Right ventricle myocardium inferior (tissue), 1 donor: ENCODE measurements around the gene PCSK2. TPM values are rescaled to one million over a fixed set of nuclear protein-coding genes. Genes with fewer than 3 reads are reported as not detected.

Experiments used
- ATAC-seq: fragments of 200-7000 bp; cut with Tn5 transposase; one replicate; pipeline ENCODE4 v1.9.1; 2020; ENCODE audit warnings: mild to moderate bottlenecking, moderate library complexity
- DNase-seq: peaks from one replicate; pipeline ENCODE4 v3.0.0; 2021; ENCODE audit errors: missing footprints
- intact Hi-C: fragments of 100-400 bp; cut with DNase I; formaldehyde crosslinking; loops from one replicate; pipeline ENCODE4 v1.11.0; 2022
- total RNA-seq: library from RNA; stranded (reverse); fragmentation: NEBNext Ultra II Directional; extraction: Animal tissue kit (Norgen Biotek cat#: 25700); gene quantifications from one replicate; pipeline ENCODE4 v1.2.1, GENCODE V29; 2021
- donor health status: DM: no; HTN: yes; CAD: no; lungs with severe emphysema.

Gene PCSK2
- total RNA-seq, 1 donor from 2014 or later = 1.3 TPM

DNA sequence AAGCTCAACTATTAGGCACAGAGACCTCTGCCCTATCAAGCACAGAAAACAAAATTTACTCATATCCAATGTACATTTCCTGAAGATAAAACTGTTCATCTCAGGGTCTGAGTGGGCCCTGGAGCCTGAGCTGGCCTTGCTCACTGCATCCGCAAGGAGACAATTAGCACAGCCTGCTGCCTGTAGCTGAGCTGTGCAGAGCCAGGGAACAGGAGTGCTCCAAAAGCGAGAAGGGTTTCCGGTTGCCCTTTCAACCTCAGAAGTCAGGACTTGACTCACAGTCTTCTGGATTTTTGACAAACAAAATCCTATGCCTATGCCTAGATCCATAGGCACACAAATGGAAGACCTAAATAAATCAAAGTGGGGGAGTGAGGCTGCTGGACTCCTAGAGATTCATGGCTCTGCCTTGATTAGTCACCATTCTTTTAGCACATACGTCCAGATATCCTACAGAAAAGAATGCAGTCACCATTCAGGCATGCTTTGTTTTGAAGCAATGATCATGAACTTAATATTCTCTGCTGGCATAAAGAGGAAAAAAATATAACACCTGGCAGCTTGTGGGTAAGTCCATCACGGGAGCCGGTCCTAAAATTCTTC lies 230.8 kb downstream of the PCSK2 start:
- no peak for ATAC-seq
- no peak for DNase-seq
- intact Hi-C loops = no loop called here

DNA sequence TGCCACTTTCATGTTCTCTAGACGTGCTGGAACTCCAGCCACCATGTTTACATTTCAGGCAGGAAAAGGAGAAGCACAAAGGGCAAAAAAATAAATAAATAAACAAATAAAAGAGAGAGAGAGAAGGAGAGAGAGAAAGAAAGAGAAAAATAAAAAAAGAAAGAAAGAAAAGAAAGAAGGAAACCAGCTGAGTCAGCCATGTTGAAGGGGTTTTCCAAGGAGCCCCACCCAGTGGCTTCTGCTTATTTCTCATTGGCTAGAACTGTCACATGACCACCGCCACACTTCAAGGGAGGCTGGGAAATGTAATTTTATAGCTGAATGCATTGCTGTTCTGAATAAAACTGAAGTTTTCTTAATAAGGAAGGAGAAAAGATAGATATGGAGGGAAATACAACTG lies 233.3 kb downstream of the PCSK2 start:
- ATAC-seq (no peak), DNase-seq (no peak)
- intact Hi-C loops = no loop called here

DNA sequence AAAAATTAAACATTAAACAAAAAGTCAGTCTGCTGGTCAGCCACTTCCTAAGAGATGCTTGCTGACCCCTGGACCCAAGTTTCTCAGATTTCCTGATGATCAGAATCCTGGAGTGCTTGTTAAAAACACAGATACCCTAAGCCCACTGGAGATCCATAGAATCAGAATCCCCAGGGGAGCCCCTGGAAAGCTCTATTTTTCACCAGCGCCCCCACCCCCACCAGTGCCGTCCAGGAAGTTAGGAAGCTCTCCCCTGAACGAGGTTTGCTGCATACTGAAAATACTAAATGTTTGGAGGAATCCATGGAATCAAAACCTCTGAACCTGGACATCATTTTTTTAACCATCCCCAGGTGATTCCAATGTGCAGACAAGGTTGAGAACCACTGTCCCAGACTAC lies 235.1 kb downstream of the PCSK2 start:
- DNase-seq (no peak), ATAC-seq (no peak)
- intact Hi-C loops = no loop called here

DNA sequence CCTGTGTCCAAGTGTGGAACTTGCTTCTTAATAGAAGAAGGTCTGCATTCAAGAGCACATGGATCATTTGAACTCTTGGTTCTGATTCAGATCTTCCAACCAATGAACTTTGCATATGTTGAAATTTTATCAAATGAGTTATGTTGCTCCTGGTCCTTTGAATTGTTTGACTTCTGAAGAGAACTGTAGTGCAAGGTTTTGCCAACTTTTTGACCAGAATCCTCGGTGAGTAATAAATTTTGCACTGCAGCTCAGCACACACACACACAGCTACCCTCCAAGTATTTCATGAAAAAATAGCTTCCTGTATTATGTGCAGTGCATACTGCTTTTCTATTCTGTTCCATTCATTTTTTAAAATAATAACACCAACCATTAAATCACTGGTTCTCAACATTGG lies 236.9 kb downstream of the PCSK2 start:
- intact Hi-C loops = no loop called here
- ATAC-seq (no peak), DNase-seq (no peak)

DNA sequence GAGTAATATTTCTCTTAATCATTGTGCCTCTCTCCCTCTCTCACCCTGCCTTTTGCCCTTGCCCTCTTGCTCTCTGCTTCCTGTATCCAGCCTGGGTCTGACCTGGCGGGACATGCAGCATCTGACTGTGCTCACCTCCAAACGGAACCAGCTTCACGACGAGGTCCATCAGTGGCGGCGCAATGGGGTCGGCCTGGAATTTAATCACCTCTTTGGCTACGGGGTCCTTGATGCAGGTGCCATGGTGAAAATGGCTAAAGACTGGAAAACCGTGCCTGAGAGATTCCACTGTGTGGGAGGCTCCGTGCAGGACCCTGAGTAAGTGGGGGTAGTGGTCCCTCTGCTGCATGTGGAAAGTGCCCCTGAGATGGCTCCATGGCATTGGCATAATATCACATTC lies 238.4 kb downstream of the PCSK2 start:
- DNase-seq (no peak), ATAC-seq (no peak)
- intact Hi-C loops = no loop called here

DNA sequence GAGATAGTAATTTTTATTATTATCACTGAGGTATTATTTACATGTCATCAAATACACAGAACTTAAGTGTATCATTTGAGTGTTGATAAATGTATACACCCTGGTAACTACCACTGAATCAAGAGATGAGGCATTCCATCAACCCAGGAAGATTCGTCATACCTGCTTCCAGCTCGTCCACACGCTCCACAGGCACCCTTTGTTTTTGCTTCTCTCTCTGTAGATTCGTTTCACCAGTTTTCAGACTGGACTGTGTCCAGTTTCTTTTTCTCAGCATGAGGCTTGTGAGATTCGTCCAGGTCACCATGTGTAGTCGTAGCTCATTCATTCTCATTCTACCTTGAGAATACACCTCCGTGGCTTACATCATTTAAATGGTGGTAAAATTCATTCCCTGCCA lies 239.8 kb downstream of the PCSK2 start:
- DNase-seq (no peak), ATAC-seq (no peak)
- intact Hi-C loops = no loop called here

DNA sequence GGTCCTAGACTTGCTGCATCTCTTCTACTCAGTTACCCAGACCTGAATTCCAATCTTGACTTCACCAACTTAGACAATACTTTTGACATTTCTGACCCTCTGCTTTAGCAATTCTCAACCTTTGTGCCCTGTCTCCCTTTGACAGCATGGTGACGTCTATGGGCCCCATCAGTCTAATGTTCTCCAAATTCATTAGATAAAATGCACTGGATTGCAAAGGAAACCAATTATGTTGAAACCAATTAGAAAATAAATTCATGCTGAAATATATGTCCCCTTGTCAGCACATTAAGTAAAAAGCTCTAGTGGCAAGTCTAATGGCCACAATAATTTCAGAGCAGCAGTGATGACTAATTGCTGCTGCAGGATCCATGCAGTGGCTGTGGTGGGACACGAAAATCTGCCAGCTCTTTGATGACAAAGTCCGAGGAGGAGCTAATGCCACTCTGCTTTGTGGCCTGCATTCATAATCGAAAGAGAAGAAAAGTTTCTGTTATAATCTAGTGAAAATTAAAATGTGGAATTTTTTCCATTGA lies 240.3 kb downstream of the PCSK2 start:
- intact Hi-C loops = no loop called here
- no peak for ATAC-seq
- DNase-seq = no peak

DNA sequence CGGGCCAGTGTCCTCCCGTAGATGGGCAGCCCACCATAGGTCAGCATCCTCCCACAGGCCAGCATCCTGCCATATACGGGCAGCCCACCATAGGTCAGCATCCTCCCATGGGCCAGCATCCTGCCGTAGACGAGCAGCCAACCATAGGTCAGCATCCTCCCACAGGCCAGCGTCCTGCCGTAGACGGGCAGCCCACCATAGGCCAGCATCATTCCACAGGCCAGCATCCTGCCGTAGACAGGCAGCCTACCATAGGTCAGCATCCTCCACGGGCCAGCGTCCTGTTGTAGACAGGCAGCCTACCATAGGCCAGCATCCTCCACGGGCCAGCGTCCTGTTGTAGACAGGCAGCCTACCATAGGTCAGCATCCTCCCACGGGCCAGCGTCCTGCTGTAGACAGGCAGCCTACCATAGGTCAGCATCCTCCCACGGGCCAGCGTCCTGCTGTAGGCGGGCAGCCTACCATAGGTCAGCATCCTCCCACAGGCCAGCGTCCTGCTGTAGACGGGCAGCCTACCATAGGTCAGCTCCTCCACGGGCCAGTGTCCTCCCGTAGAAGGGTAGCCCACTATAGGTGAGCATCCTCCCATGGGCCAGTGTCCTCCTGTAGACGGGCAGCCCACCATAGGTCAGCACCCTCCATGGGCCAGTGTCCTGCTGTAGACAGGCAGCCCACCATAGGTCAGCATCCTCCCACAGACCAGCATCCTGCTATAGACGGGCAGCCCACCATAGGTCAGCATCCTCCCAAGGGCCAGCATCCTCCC lies 241.4 kb downstream of the PCSK2 start:
- DNase-seq = no peak

DNA sequence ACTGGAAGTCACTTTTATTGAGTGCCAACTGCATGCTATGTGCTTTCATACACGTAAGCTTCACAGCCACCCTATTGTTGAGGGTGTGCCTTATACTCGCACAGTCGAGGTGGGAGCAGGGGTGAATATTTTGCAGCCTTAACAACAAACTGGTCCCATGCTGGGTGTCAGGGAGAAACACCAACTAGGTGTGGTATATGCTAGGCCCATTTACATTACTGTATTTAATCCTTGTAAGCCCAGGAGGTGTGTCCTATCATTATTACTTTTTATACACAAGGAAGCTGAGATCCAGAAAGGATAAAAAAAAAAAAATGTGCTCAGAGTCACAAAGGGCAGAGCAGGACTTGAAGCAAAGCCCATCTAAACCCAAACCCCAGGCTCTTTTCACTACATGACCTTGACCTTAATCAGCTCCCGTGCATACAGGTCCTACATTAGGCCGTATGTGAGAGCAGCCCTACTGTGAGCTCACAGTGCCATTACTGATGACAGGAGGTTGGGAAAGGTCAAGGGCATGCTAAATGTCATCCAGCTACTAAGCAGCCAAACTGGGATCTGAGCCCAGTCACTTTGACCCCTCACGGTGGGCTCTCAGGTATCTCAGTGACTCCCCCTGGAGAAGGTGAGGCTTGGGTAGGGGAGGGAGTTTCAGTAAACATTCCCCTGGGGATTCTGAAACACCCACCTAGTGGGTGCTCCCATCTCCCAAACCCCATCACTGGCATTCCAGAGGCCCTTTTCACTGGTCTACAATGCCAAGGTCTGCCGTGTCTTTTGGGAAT lies 242.6 kb downstream of the PCSK2 start:
- intact Hi-C loops = no loop called here
- ATAC-seq = no peak
- no peak for DNase-seq

More for the DNA sequence above, 241.4 kb downstream of the PCSK2 start:
- intact Hi-C loops = no loop called here
- ATAC-seq = no peak

DNA sequence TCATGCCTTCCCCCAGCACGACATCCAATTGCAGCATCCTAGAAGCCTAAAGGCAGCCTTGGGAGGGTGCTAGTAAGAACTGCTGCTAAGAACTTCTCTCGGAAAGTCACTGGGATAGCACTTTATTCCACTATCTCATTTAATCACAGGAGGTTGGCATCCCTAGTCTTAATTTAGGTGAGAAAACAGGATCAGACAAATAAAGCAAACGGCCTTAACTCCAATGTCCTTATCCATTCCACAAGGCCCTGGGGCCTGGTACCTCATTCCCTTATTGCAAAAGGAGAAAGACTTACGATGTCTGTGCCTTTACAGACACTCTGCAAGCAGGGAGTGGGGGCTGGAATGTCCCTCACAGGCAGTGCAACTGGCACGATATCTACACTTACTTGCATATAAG lies 243.7 kb downstream of the PCSK2 start:
- intact Hi-C loops = no loop called here
- ATAC-seq = no peak
- no peak for DNase-seq

DNA sequence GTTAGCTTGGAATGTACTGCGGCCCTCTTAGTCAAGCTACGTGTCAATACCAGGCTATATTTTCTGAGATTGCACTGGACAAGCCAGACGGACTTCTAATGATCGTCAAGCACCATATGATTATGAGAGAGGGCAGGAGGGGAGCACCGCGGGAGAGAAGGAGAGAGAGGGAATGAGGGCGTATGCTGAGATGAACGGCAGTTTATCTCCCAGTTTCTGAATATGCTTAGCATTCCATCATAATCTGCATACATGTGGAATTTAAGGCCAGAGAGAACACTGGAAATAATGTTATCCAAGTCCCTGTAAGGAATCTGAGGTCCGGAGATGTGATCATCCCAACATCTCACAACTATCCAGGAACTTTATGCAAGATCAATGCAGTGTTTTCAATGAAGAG lies 244.1 kb downstream of the PCSK2 start:
- intact Hi-C loops = no loop called here
- DNase-seq = no peak
- ATAC-seq = no peak

DNA sequence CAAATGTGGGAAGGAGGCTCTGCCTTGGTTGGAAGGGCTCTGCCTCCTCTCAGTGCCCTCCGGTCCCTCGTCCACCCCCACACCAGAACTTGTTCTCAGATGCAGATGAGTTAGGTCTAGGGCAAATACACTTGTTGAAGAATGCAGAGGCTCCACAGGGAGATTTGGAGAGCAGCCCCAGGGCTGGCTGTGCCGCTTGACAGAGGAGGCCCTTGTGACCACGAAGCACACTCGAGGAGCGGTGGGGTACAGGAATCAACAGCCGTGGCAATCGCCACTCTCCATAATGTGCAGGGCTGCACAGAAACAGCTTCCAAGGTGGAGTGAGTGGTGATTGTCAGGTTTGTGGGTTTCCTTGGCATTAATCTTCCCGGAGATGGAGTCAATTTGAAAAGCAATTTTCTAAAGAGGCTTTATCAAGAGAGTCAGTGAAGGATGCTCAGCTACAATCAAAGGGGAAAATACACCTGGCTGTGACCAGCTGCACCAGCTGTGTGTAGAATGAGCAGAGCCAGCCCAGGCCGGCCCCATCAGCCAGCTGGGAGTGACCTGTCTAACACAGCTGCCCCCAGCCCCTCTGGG lies 244.9 kb downstream of the PCSK2 start:
- DNase-seq (no peak), ATAC-seq (no peak)
- intact Hi-C loops = no loop called here

DNA sequence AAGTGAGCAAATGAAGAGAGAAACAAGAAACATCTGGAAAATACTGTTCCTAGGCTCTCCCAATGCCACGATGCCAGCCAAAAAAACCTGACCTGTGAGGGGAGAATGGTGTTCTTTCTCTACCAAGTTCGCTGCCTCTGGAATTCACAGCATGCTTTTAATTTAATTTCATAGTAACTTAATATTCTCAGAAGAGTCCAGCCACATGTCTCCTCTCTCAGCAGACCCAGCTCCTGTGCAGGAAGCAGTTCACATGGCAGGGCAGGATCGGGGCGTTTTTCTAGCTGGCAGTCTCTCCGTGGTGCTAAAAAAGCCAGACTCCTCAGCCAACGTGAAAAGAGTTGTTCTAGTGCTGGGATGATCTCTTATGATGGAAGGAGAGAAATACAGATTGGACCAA lies 246.8 kb downstream of the PCSK2 start:
- no peak for DNase-seq

DNA sequence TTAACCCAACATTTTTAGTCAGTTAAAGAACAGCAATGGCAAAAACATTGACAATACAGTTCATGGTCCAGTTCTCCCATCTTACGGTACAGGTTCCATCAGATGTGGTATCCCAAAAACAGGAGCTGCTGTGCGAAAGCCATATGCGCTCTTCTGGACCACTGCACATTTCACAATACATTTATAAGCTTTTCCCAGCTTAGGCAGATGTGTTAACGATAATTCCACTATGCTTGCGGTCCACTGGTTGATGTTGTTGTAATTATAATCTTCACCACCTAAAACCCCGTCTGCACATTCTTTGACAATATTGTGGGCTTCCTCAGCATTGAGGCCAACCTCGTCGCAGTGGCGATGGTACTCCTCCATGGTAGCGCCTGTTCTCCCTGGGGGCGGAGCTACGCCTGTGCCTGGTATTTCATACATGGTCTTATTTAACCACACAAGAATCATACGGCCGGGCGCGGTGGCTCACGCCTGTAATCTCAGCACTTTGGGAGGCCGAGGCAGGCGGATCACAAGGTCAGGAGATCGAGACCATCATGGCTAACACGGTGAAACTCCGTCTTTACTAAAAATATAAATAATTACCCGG lies 252.3 kb downstream of the PCSK2 start:
- intact Hi-C loops = no loop called here
- DNase-seq = peak; percentile 63
- ATAC-seq = no peak

More for the DNA sequence above, 246.8 kb downstream of the PCSK2 start:
- intact Hi-C loops = no loop called here
- ATAC-seq = no peak

DNA sequence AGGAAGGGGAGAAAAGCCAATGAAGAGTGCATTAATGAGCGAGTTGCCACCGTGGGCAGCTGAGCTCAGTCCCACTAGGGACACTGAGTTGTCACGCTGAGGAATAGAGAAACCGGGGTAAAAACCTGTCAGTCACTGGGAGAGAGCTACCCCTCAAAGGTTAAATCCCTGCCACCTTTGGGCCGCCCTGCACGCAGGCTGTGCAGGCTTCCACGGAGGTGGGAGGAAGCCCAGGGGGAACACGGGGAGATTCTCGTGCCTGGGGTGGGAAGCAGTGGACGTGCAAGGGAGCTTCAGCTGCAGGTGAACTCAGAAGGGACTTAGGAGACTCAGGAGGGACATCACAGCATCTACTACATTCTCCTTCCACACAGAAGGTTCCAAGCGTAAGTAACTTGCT lies 253.9 kb downstream of the PCSK2 start:
- ATAC-seq = no peak
- intact Hi-C loops = no loop called here

DNA sequence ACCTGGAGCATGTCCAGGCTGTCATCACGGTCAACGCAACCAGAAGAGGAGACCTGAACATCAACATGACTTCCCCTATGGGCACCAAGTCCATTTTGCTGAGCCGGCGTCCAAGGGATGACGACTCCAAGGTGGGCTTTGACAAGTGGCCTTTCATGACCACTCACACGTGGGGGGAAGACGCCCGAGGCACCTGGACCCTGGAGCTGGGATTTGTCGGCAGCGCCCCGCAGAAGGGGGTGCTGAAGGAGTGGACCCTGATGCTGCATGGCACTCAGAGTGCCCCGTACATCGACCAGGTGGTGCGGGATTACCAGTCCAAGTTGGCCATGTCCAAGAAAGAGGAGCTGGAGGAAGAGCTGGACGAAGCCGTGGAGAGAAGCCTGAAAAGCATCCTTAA lies 254.8 kb downstream of the PCSK2 start:
- ATAC-seq (no peak), DNase-seq (peak; percentile 63)
- intact Hi-C loops = no loop called here

More for the DNA sequence above, 253.9 kb downstream of the PCSK2 start:
- DNase-seq = no peak

DNA sequence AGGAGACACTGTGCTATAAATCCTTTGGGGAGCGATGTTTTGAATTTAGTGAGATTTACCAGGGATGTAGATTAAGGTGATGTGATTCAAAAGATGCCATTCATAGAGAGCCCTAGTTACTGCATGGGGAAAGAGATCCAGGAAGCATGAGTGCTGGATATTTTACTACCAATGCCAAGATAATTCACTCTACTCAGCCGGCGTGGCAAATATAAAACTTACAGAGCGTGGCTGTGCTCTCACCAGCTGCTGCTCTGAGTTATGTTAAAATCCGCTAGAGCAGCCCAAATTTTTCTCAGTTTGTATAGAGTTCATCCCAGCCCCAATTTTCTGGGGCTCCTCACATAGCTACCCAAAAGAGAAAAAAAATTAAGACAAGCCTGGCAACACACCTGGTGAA lies 255.7 kb downstream of the PCSK2 start:
- ATAC-seq (no peak), DNase-seq (no peak)
- intact Hi-C loops = no loop called here

DNA sequence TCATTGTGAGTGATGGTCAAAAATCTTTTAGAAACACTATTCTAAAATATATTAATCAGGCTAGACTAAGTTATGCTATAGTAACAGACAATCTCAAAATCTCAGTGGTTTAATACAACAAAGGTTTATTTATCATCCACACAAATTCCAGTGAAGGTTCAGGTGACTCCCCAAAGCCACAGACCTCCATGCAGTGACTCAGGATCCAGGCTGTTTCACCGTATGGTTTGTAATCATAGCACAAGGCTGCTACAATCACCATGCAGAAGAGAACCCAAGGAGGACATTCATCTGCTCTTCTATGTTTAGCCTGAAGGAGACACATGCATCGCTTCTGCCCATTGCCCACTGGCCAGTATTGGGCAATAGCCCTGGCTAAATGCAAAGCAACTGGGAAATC lies 258.2 kb downstream of the PCSK2 start:
- intact Hi-C loops = no loop called here
- DNase-seq = no peak
- ATAC-seq = no peak
